Measurements from ENCODE around the gene OSBPL9.
"Not testable (repeated sequence)": the region's sequence is repeated elsewhere in the genome, so short reads cannot be mapped to it uniquely, and the experiment has no call there.

Gene OSBPL9

DNA sequence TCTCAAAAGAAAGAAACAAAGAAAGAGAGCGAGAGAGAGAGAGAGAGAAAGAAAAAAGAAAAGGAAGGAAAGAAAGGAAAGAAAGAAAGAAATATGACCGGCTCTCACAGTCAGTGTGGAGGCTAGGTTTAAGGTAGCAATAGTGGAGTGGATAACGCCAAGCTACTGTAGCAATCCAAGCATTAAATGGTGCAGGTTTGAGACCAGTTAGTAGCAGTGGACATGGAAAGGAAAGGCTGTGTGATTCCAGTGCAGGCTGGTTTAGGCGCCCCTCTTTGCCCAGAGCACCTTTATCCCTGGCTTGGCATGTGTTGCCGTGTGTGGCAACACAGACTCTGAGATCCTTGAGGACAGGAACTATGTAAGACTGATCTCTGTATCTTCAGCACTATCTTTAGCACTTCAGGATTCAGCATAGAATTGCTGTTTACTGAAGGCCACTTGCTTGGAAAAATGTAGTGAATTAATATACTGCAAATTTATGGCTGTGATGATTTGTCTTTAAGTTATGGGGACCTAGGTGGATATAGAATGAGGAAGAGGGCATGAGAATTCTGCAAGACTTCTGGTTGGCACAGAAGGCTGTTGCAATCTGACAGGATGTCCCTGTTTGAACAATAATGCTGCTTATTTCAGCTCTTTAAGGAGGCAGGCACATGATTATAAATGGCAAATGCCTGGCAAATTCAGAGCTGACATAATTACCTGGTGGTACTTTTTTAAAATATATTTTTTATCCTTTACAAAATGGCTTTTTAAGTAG, 10.8 kb upstream of the OSBPL9 start:
- peak in 1 of 42 donors; percentile 36 for DNase-seq

DNA sequence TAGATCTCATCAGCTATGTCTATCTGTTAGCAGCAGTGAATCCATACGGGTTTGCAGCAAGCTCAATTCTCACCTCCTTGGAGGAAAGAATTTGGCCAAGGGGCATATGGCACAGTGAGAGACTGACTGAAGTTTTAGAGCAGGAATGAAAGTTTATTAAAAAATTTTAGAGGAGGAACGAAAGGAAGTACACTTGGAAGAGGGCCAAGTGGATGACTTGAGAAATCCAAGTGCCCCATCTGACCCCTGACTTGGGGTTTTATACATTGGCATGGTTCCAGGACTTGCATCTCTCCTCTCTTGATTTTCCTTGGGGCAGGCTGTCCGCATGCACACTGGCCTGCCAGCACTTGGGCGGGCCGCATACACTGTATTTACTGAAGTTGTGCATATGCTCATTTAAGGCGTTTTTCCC, 9.2 kb upstream of the OSBPL9 start:
- no peak for DNase-seq
- intact Hi-C loops (cut with DNase I) = no loop called here

More for the DNA sequence above, 10.8 kb upstream of the OSBPL9 start:
- intact Hi-C loops (cut with DNase I) = no loop called here

DNA sequence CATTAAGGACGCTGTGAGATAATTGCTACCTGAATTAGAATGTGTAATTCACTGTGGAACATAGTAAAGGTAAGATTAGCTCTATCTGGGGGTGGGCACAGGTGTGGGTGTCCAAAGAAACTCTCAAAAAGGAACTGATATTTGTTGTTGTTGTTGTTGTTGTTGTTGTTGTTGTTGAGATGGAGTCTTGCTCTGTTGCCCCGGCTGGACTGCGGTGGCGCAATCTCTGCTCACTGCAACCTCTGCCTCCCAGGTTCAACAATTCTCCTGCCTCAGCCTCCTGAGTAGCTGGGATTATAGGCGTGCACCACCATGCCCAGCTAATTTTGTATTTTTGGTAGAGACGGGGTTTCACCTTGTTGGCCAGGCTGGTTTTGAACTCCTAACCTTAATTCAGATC, 6.8 kb upstream of the OSBPL9 start:
- intact Hi-C loops (cut with DNase I) = loop anchor here (10.0 kb wide), 1 partner anchor 85 kb away; no protein-coding TSS in a partner anchor
- not testable (repeated sequence) for DNase-seq

DNA sequence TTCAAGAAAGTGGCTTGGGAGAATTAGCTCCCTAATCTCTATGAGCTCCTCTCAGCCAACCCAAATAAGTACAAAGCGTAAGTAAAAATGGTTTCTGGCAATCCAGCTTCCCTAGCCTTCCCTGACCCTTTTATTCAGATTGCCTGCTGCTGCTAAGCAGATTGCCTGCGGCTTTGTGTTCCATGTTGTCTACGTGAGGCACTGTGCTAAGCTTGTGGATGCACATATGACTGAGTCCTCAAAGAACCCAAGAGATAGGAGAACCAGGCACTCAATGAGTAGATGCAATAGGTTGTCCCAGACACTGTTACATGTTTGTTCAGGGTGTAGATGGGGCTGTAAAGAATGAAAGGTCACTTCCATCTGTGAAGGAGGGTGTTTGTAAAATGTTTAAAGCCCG, 6.3 kb upstream of the OSBPL9 start:
- DNase-seq = no peak
- intact Hi-C loops (cut with DNase I) = loop anchor here (10.0 kb wide), 1 partner anchor 86 kb away; no protein-coding TSS in a partner anchor

DNA sequence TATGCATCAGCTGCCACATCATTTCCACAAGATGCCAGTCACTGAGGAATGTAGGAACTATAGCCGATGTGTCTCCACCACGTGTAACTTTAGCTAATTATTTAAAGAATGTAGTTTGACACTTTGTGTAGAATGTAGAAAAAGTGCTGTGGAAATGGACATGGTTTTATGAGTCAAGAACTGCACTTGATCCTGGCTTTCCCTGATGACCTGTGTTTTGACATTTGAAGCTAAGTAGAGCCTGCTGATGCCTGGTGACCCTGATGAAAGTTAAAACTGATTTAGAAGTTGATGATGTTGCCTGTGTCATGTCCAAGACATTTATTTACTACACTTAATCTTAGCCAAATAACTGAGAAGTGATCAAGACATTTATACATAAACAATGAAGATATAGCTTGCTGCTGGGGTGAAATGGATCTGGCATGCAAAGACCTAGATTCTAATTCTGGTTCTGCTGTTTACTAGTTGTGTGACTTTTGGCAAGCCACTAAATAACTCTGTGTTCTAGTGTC, 4.4 kb upstream of the OSBPL9 start:
- no peak for DNase-seq
- intact Hi-C loops (cut with DNase I) = loop anchor here (10.0 kb wide), 1 partner anchor 88 kb away; no protein-coding TSS in a partner anchor

DNA sequence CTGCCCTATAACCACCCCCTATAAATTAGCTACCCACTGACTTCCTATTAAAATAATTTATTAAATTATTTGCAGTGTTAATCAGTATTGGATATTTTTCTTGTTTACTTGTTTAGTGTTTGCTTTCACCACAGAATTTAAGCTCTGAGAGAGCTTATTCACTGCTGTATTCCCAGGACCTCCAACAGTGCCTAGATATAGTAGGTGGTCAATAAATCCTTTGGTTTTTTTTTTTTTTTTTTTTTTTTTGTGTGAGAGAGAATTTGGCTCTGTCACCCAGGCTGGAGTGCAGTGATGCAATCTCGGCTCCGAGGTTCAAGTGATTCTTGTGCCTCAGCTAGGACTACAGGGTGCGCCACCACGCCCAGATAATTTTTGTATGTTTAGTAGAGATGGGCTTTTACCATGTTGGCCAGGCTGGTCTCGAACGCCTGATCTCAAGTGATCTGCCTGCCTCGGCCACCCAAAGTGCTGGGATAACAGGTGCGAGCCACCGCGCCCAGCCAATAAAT, 1.1 kb upstream of the OSBPL9 start:
- intact Hi-C loops (cut with DNase I) = loop anchor here (5.0 to 10.0 kb wide), 2 partner anchors 34 to 91 kb away; no protein-coding TSS in a partner anchor
- DNase-seq = no peak

DNA sequence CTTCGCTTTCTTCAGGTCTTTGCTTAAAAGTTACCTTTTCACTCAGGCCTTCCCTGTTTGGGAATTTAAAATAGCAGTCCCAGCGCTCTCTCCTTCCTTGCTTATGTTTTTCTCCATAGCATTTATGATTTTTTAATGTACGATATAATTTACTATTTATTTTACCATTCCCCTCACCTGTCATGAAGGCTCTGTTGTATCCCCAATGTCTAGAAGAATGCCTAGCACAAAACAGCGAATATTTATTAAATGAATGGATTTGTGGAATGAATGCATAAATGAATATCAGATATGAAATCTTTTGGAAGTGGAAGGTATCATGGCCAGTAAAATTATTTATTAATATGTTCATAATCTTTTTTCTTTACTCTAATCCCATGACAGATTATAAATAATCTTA, 402 bp upstream of the OSBPL9 start:
- no peak for DNase-seq
- intact Hi-C loops (cut with DNase I) = loop anchor here (5.0 to 10.0 kb wide), 2 partner anchors 34 to 92 kb away; no protein-coding TSS in a partner anchor

GRCh38 chr1:51618715-51619114, 1.8 kb downstream of the OSBPL9 start:
- no peak for DNase-seq
- intact Hi-C loops (cut with DNase I) = loop anchor here (5.0 to 10.0 kb wide), 2 partner anchors 36 to 94 kb away; no protein-coding TSS in a partner anchor

DNA sequence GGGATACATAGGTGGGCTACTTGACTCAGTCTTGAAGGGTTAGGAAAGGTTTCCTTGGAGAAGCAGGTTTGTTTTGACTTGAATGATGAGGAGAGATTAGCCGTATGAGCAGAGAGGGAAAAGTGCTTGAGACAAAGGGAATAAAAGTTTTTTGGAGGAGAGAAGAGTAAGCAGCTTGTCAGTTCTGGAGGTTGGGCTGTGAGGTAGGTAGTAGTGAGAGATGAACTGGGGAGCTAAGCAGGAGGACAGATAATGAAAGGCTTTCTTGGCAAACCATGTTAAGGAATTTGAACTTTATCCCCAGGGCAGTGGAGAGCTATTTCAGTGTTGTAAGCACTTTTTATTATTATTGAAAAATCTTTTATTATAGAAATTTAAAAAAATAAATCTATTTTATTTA, 3.6 kb downstream of the OSBPL9 start:
- intact Hi-C loops (cut with DNase I) = loop anchor here (10.0 kb wide), 1 partner anchor 114 kb away; no protein-coding TSS in a partner anchor

GRCh38 chr1:51621161-51621560, 4.3 kb downstream of the OSBPL9 start:
- DNase-seq = no peak
- intact Hi-C loops (cut with DNase I) = loop anchor here (10.0 kb wide), 1 partner anchor 114 kb away; no protein-coding TSS in a partner anchor

More for the DNA sequence above, 3.6 kb downstream of the OSBPL9 start:
- DNase-seq = no peak

DNA sequence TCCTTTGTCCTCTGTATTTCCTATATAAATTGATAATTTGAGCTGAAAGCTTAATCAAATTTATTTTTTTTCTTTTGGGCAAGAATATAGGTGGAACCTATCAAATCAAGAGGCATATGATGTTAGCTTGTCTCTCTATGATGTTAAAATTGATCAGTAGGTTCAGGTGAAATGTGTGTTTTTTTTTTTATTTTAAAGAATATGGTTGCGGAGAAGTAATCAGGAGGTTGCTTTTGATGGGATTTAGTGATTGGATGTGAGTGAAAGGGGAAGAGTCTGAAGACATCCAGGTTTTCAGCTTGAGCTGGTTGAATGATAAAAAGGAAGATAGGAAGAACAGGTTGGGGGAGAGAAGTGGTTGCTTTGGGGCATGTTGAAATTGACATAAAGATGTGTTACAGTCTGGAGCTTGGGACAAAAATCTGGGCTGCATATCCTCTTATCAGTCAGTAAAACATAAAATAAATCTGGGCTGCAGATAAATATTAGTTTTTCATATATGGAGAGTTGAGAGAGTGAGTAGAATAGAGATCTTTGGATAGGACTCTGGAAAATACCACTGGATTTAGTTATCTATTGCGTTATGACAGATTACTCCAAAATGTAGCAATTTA, 5.1 kb downstream of the OSBPL9 start:
- intact Hi-C loops (cut with DNase I) = loop anchor here (10.0 kb wide), 1 partner anchor 113 kb away; no protein-coding TSS in a partner anchor
- DNase-seq = no peak

- peak in 5 of 42 donors; percentile 10 to 52 (median 11) for DNase-seq
- intact Hi-C loops (cut with DNase I) = loop anchor here (10.0 kb wide), 1 partner anchor 112 kb away; no protein-coding TSS in a partner anchor
These were observed 5.6 kb downstream of the OSBPL9 start for GRCh38 chr1:51622455-51622913.

- intact Hi-C loops (cut with DNase I) = loop anchor here (10.0 kb wide), 1 partner anchor 112 kb away; no protein-coding TSS in a partner anchor
- DNase-seq = no peak
These were observed 6.1 kb downstream of the OSBPL9 start for GRCh38 chr1:51623025-51623424.

DNA sequence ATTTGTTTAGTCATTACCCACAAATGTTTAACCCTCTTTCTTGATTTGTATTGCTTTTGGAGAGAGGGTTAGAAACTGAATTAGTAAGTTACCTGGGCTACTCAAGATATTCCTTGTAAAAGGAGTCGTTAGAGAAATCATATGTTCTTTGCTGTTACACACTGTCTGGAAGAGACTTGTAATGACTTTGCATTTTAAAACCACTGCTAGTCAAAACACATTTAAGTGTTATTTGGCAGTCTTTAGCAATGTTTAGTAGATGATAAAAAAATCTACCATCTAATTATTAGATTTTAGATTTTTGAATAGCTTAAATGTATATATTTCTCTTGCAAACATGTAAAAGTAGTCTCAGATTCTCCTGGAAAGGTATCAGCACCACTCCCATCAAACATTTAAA, 6.6 kb downstream of the OSBPL9 start:
- no peak for DNase-seq
- intact Hi-C loops (cut with DNase I) = loop anchor here (10.0 kb wide), 1 partner anchor 111 kb away; no protein-coding TSS in a partner anchor

GRCh38 chr1:51624855-51625254, 8.0 kb downstream of the OSBPL9 start:
- DNase-seq = peak in 3 of 42 donors; percentile 10 to 36 (median 25)
- intact Hi-C loops (cut with DNase I) = loop anchor here (10.0 kb wide), 1 partner anchor 110 kb away; no protein-coding TSS in a partner anchor

DNA sequence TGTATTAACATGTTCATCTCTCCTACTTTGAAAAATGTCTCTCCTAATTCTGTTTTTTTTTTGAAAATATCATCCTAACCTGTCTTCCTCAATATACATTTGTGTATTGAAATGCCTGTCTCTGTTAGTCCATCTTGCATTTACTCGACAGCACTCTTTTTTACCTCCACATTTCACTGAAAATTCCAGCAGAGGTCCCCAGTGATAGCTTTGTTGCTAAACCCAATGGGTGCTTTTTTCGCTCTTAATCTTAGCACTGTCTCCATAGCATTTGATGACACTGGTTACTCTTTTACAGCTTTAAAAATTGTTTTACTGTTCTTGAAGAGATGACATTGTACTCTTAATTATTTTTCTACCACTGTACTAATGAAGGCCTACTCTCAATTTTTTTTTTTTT, 10.8 kb downstream of the OSBPL9 start:
- peak in 17 of 42 donors; percentile 20 to 68 (median 35) for DNase-seq
- intact Hi-C loops (cut with DNase I) = loop anchor here (10.0 kb wide), 1 partner anchor 107 kb away; no protein-coding TSS in a partner anchor

DNA sequence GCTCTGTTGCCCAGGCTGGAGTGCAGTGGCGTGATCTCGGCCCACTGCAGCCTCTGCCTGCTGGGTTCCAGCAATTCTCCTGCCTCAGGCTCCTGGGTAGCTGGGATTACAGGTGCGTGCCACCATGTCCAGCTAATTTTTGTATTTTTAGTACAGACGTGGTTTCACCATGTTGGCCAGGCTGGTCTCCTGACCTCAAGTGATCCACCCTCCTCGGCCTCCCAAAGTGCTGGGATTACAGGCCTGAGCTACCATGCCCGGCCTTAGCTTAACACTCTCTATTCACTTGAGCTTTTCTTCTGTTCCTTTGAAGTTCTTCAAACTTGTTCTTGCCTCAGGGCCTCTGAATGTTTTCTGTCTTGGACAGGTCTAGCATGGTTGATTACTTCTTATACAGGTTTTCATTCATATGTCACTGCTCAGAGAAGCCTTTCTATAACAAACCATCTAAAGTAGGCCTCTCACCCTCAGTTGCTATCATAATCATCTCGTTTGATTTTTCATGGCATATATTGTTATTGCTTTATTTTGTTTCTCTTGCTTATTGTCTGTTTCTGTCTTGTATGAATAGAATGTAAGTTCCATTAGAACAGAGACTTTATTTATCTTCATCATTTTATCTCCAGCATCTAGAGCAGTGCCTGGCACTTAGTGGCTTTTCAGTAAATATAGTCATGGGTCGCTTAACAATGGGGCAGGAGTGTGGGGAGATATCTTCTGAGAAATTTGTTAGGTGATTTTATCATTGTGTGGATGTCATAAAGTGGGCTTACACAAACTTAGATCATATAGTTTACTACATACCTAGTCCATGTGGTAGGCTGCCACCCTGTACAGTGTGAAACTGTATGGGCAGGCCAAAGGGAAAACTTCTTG, 12.1 kb downstream of the OSBPL9 start:
- intact Hi-C loops (cut with DNase I) = loop anchor here (10.0 kb wide), 1 partner anchor 106 kb away; no protein-coding TSS in a partner anchor
- DNase-seq = no peak

- intact Hi-C loops (cut with DNase I) = loop anchor here (10.0 kb wide), 1 partner anchor 105 kb away; no protein-coding TSS in a partner anchor
- no peak for DNase-seq
These were observed 13.0 kb downstream of the OSBPL9 start for GRCh38 chr1:51629918-51630317.
